ENCODE results near the gene CALCOCO2. TPM values are rescaled to one million over a fixed set of nuclear protein-coding genes. Genes with fewer than 3 reads are reported as not detected.

The CALCOCO2 gene
- total RNA-seq, 1 donor from 2014 or later: 74.5 TPM

DNA sequence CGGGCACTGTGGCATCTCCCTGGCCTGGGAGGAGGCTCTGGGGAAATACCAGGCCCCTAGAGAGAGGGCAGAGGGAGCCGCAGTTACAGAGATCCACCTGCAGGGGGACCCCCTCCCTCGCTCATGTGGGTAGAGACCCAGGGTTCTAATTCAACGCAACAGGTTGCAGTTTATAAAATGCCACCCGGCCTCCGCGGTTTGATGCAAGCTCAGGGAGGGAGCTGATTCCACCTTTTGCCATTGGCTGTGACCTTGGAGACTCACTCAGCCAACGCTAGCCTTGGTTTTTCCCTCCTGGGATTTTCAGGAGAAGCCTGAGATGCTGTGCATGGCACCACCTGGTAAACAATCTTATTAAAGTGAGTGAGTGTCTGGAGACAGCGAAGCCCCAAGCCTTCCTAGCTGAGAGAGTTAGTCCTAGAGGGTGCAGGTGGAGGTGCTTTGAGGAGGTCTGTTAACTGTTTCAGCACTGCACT is 25.9 kb upstream of the CALCOCO2 start:
- TF ChIP-seq CTCF (conservative IDR thresholded peaks at IDR 0.05): peak; percentile 94
- Mint-ChIP-seq H3K9me3 (no peaks in the 10 kb centered on the region), H3K27ac (peak overlapping the region; percentile 66), H3K27me3 (peaks cover 35% of the 10 kb centered on the region), H3K36me3 (no peaks in the 10 kb centered on the region), H3K4me3 (peak overlapping the region; percentile 57), H3K4me1 (ENCODE audit: unreplicated experiment) (peaks cover 11% of the 10 kb centered on the region)
- DNase-seq (ENCODE audit: extremely low spot score, unreplicated experiment): peak; percentile 77

DNA sequence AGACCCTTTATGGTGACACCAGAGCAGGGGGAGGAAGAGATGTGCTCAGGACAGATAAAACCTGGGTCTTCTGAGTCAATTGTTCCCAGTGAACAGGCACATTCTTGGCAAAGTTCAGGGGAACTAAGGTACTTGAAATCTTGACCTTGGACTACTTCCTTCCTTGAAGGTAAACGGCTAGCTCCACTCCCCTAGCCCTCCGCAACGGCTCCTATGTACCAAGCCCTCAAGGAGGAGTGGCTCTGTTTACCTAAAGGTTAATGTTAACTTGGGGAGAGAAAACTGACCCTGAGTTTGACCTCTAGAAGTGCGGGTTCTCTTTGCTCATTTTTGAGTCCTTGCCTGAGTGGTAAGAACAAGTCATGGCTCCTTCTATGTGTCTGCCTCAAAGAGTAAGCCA is 21.7 kb upstream of the CALCOCO2 start:
- Mint-ChIP-seq H3K27ac (no peak overlapping the region), H3K27me3 (peaks cover 37% of the 10 kb centered on the region), H3K4me1 (ENCODE audit: unreplicated experiment) (peaks cover 8% of the 10 kb centered on the region), H3K9me3 (no peaks in the 10 kb centered on the region), H3K36me3 (no peaks in the 10 kb centered on the region), H3K4me3 (no peak overlapping the region)
- no peak for DNase-seq (ENCODE audit: extremely low spot score, unreplicated experiment)
- TF ChIP-seq CTCF (conservative IDR thresholded peaks at IDR 0.05): no peak

DNA sequence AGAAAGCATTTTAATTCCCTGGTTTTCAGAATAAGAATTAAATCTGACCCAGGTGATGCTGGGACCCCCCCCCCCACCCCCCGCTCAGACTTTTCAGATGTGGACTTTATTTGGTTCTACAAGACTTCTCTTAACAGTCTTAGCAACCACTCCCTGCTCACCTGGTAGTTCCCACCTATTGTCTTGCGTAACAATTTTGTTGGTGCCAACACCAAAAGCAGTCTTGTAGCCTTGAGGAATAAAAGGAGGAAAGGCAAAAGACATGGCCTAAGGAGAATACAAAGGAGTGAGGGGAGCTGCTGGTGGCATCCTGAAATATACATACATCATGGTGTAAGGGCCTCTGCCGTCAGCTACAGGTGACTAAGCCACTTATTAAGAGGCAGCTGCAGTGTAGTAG is 18.8 kb upstream of the CALCOCO2 start:
- Mint-ChIP-seq H3K4me3 (no peak overlapping the region), H3K27ac (no peak overlapping the region), H3K9me3 (no peaks in the 10 kb centered on the region), H3K36me3 (no peaks in the 10 kb centered on the region), H3K27me3 (peaks cover 45% of the 10 kb centered on the region), H3K4me1 (ENCODE audit: unreplicated experiment) (peaks cover 8% of the 10 kb centered on the region)
- DNase-seq (ENCODE audit: extremely low spot score, unreplicated experiment): no peak
- TF ChIP-seq CTCF (conservative IDR thresholded peaks at IDR 0.05): no peak

- DNase-seq (ENCODE audit: extremely low spot score, unreplicated experiment): no peak
- peak; percentile 81 for TF ChIP-seq CTCF (conservative IDR thresholded peaks at IDR 0.05)
- Mint-ChIP-seq H3K4me1 (ENCODE audit: unreplicated experiment) (peaks cover 17% of the 10 kb centered on the region), H3K36me3 (no peaks in the 10 kb centered on the region), H3K4me3 (no peak overlapping the region), H3K27ac (no peak overlapping the region), H3K9me3 (no peaks in the 10 kb centered on the region), H3K27me3 (peaks cover 61% of the 10 kb centered on the region)
Observed at GRCh38 chr17:48814504-48814903, 16.3 kb upstream of the CALCOCO2 start.

GRCh38 chr17:48815311-48815710 is 15.5 kb upstream of the CALCOCO2 start:
- no peaks in the 10 kb centered on the region for H3K9me3 Mint-ChIP-seq
- TF ChIP-seq CTCF (conservative IDR thresholded peaks at IDR 0.05): no peak
- H3K27me3 Mint-ChIP-seq: peaks cover 58% of the 10 kb centered on the region
- no peaks in the 10 kb centered on the region for H3K36me3 Mint-ChIP-seq
- DNase-seq (ENCODE audit: extremely low spot score, unreplicated experiment): no peak
- peaks cover 17% of the 10 kb centered on the region for H3K4me1 Mint-ChIP-seq (ENCODE audit: unreplicated experiment)
- H3K4me3 Mint-ChIP-seq: peak overlapping the region; percentile 53
- no peak overlapping the region for H3K27ac Mint-ChIP-seq

DNA sequence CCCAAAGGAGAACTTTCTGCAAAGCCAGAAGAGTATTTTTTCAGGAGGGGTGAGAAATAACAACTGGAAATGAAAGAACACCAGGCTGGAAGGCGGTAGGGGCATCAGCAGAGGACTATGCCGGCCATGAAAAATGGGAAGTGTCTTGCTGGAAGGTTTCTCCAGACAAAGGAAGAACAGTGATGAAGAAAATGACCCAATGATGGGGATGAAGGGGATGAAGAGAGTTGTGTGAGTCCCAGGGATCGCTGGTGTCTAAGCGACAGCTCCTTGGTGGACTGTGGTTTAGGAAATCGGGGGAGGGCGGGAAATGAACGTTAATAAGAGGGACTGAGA is 14.4 kb upstream of the CALCOCO2 start:
- Mint-ChIP-seq H3K27ac (no peak overlapping the region), H3K4me1 (ENCODE audit: unreplicated experiment) (peaks cover 17% of the 10 kb centered on the region), H3K9me3 (no peaks in the 10 kb centered on the region), H3K4me3 (peak overlapping the region; percentile 85), H3K36me3 (no peaks in the 10 kb centered on the region), H3K27me3 (peaks cover 56% of the 10 kb centered on the region)
- DNase-seq (ENCODE audit: extremely low spot score, unreplicated experiment): no peak
- no peak for TF ChIP-seq CTCF (conservative IDR thresholded peaks at IDR 0.05)

All from type B pancreatic cell (in vitro differentiated cells).